Spleen (tissue), 7 donors: Measurements from ENCODE around the gene CACNB2.

Experiments
- CTCF ChIP-seq, 11 experiments: fragments of 200-600 bp in 7 of 11; fragments of 450-650 bp in 4 of 11; sonication (generic) in 4 of 11; IDR thresholded peaks in 8 of 11; conservative IDR thresholded peaks in 3 of 11; 1 replicate in 7 of 11; 2 replicates in 4 of 11; pipeline versions ENCODE4 v1.4.0 to v1.8.0; 2016 to 2021; ENCODE audit warnings: antibody characterized with exemption in 11 of 11, inconsistent platforms in 4 of 11, mild to moderate bottlenecking in 1 of 11
- POLR2A ChIP-seq, 3 donors: fragments of 450-650 bp; IDR thresholded peaks; one replicate each; pipeline ENCODE4 v1.5.1; 2017; ENCODE audit warnings: antibody characterized with exemption in 3 of 3, mild to moderate bottlenecking in 1 of 3
- POLR2AphosphoS5 ChIP-seq, 3 donors: sonication (generic); formaldehyde crosslinking; IDR thresholded peaks; one replicate each; pipeline ENCODE4 v1.5.1; 2017; ENCODE audit warnings: antibody characterized with exemption in 3 of 3
- donor health status: DM: no; HTN: no; CAD: no; lungs with moderate emphysema.
- donor health status: DM: no; HTN: no; CAD: no.
- donor health status: DM: no; HTN: no; CAD: no.

- no peak for TF ChIP-seq CTCF (IDR thresholded peaks at IDR 0.05 in 8 of 11, conservative IDR thresholded peaks at IDR 0.05 in 3 of 11)
- TF ChIP-seq POLR2A (IDR thresholded peaks at IDR 0.05) = no peak
- no peak for TF ChIP-seq POLR2AphosphoS5 (IDR thresholded peaks at IDR 0.05)
These were observed 382.8 kb downstream of the CACNB2 start for GRCh38 chr10:18523025-18523424.
